Fibroblast of the aortic adventitia (primary cell): ENCODE measurements around the gene AUTS2. TPM values are rescaled to one million over a fixed set of nuclear protein-coding genes. Genes with fewer than 3 reads are reported as not detected.

ENCODE experiments used
- DNase-seq: peaks from one replicate; pipeline ENCODE4 v3.0.0-alpha.2; 2010; ENCODE audit warnings: low read depth
- H3K4me3 ChIP-seq: 2 replicates; pipeline ENCODE4 v1.5.1; 2011; ENCODE audit warnings: low read depth, mild to moderate bottlenecking, control low read depth, low read length, moderate library complexity
- CTCF ChIP-seq: IDR thresholded peaks from 2 replicates; pipeline ENCODE4 v1.5.1; 2011; ENCODE audit warnings: mild to moderate bottlenecking, low read length, control low read depth, inconsistent platforms; ENCODE audit not compliant: insufficient read depth
- total RNA-seq: library from RNA; depleted of rRNA; stranded (reverse); fragments of >200 nt; gene quantifications from 2 replicates; pipeline ENCODE4 v1.2.3, GENCODE V29; 2012; ENCODE audit warnings: low replicate concordance

The AUTS2 gene
- total RNA-seq, 1 donor: 10.7 TPM

GRCh38 chr7:70318511-70318910, 720.2 kb downstream of the AUTS2 start:
- TF ChIP-seq CTCF: no peak
- DNase-seq: no peak

GRCh38 chr7:70319057-70319456, 720.8 kb downstream of the AUTS2 start:
- H3K4me3 ChIP-seq: no peak overlapping the region
- no peak for DNase-seq
- TF ChIP-seq CTCF: no peak

More at GRCh38 chr7:70318511-70318910, 720.2 kb downstream of the AUTS2 start:
- H3K4me3 ChIP-seq: no peak overlapping the region

GRCh38 chr7:70321016-70321590, 722.8 kb downstream of the AUTS2 start:
- H3K4me3 ChIP-seq: no peak overlapping the region
- no peak for TF ChIP-seq CTCF
- no peak for DNase-seq

- no peak for TF ChIP-seq CTCF
- DNase-seq: no peak
- no peak overlapping the region for H3K4me3 ChIP-seq
Observed at GRCh38 chr7:70322856-70323255, 724.6 kb downstream of the AUTS2 start.

- DNase-seq: peak; percentile 51
- H3K4me3 ChIP-seq: no peak overlapping the region
- no peak for TF ChIP-seq CTCF
Observed at GRCh38 chr7:70325509-70326101, 727.3 kb downstream of the AUTS2 start.

GRCh38 chr7:70334295-70334694, 736.0 kb downstream of the AUTS2 start:
- TF ChIP-seq CTCF: no peak
- no peak for DNase-seq

GRCh38 chr7:70334871-70335270, 736.6 kb downstream of the AUTS2 start:
- DNase-seq: no peak
- TF ChIP-seq CTCF: no peak
- no peak overlapping the region for H3K4me3 ChIP-seq

More at GRCh38 chr7:70334295-70334694, 736.0 kb downstream of the AUTS2 start:
- no peak overlapping the region for H3K4me3 ChIP-seq
